Measurements from ENCODE around the gene IRGQ. TPM values are rescaled to one million over a fixed set of nuclear protein-coding genes. Genes with fewer than 3 reads are reported as not detected.
A peak's percentile ranks its signal among the peaks of the same experiment; 100 is the strongest.

IRGQ gene
- total RNA-seq, 1 donor from 2014 or later, result 48.6 TPM

DNA sequence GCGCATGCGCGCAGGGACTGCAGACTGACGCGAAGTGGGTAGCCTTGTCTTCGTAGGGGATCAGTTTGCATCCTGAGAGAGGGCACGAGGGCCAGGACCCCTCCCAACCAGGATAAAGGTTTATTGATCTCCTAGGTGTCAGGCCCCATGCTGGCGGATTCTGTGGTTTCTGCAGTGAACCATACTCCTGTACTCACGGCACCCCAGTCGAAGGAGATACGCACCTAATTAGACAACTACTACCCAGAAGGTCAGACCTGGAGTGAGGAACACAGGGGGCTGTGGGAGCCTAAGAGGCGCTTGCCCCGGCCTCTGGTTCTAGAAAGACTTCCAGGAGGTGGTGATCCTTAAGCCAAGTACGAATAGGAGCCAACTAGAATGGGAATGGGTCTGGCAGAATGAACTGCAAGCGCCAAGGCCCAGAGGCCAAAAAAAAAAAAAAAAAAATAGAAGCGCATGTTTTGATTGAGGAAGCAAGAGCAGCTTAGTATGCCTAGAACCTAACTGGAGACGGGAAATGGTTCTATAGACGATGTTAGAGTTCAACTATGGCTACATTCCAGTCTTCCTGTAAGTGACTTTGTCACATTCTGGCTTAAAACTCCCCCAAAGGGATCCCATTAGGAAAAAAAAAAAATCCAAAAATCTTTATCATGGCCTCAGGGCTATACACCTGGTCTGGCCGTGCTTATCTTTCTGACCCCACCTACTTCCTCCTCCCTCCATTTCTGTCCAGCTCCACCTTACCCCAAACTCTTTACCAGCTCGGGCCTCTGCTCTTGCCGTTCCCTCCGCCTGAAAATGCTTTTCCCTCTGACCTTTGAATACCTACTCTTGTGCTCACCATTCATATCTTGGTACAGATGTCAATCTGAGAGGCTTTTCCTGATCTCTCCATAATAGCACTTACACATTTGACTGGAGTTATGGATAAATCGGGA, 24.4 kb upstream of the IRGQ start:
- TF ChIP-seq, protein P1, sequence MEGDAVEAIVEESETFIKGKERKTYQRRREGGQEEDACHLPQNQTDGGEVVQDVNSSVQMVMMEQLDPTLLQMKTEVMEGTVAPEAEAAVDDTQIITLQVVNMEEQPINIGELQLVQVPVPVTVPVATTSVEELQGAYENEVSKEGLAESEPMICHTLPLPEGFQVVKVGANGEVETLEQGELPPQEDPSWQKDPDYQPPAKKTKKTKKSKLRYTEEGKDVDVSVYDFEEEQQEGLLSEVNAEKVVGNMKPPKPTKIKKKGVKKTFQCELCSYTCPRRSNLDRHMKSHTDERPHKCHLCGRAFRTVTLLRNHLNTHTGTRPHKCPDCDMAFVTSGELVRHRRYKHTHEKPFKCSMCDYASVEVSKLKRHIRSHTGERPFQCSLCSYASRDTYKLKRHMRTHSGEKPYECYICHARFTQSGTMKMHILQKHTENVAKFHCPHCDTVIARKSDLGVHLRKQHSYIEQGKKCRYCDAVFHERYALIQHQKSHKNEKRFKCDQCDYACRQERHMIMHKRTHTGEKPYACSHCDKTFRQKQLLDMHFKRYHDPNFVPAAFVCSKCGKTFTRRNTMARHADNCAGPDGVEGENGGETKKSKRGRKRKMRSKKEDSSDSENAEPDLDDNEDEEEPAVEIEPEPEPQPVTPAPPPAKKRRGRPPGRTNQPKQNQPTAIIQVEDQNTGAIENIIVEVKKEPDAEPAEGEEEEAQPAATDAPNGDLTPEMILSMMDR (IDR thresholded peaks at IDR 0.05; ENCODE audit: unreplicated experiment), result no peak
- DNase-seq (ENCODE audit: low spot score), result no peak
- H3K4me1 Mint-ChIP-seq (ENCODE audit: unreplicated experiment), result peaks cover 13% of the 10 kb centered on the region

DNA sequence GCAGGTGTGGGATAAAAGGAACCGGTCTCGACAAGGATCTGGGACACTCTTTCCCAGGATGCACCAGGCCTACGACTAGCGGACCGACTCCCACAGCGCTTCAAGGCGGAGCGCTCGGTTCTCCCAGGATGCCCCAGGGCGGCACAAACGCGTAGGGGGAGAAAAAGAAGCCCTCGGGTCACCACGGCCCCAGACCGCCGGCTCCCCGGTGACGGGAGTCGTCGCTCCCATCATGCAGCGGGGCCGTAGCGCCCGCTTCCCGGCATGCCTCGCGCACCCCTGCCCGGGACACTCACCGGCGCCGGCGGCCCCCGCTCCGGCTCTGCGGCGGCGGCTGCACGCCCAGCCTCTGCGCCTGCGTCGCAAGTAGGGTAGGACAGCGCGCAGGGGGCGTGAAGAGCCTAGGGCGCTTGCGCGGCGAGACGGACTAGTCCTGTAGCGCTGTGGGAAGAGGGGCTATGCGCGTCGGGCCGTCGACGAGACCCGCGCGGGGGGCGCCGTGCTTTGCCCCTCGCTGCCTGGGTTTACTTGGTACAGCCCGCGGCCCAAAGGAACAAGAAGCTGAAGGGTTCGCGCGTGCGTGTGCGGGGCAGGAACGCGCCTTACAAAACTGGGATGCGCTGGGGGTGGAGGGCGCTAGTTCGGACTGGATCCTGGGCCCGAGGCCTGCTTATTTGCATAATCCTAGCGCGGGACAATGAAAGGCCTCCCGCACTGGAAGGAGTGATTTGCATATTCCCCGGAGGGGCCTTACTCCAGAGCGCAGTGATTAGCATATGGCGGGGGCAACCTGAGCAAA, 23.5 kb upstream of the IRGQ start, which contains the start of gene ZNF428:
Gene ZNF428 (minus strand): TSS at position 368 of the 799 bp plus-strand sequence. CDS start 5,325 bp downstream, outside the sequence.
- Mint-ChIP-seq H3K27me3 (ENCODE audit: unreplicated experiment) (peaks cover 10% of the 10 kb centered on the region), H3K4me3 (ENCODE audit: unreplicated experiment) (peak within 1 kb of the TSS; percentile 94), H3K4me1 (ENCODE audit: unreplicated experiment) (peaks cover 13% of the 10 kb centered on the region), H3K36me3 (ENCODE audit: low read depth, unreplicated experiment) (peaks cover 12% of the 10 kb centered on the region), H3K27ac (ENCODE audit: unreplicated experiment) (peak within 1 kb of the TSS; percentile 92), H3K9me3 (ENCODE audit: unreplicated experiment) (no peaks in the 10 kb centered on the region)
- TF ChIP-seq, protein P1 (IDR thresholded peaks at IDR 0.05; ENCODE audit: unreplicated experiment), result no peak
- peak; percentile 84 for DNase-seq (ENCODE audit: low spot score)

More for the DNA sequence above, 24.4 kb upstream of the IRGQ start:
- peaks cover 10% of the 10 kb centered on the region for H3K27me3 Mint-ChIP-seq (ENCODE audit: unreplicated experiment)
- H3K4me3 Mint-ChIP-seq (ENCODE audit: unreplicated experiment), result peak overlapping the region; percentile 94
- peaks cover 12% of the 10 kb centered on the region for H3K36me3 Mint-ChIP-seq (ENCODE audit: low read depth, unreplicated experiment)
- no peaks in the 10 kb centered on the region for H3K9me3 Mint-ChIP-seq (ENCODE audit: unreplicated experiment)
- H3K27ac Mint-ChIP-seq (ENCODE audit: unreplicated experiment), result peak overlapping the region; percentile 89

DNA sequence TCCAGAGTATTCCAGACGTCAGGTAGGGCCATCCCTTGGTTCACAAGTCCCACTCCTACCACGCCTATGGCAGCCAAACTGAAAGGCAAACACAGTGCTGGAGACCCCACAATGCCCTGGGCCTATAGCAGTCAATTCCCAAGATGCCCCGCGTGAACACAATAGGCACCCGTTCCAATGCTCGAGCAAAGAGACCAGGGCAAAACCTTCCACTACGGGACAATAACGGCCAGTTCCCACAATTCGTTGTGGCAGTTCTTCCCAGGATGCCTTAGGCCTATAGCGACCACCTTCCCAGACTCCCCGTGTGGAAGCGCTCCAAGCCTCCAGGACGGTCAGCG, 23.0 kb upstream of the IRGQ start:
- peaks cover 9% of the 10 kb centered on the region for H3K27me3 Mint-ChIP-seq (ENCODE audit: unreplicated experiment)
- DNase-seq (ENCODE audit: low spot score), result peak; percentile 35
- H3K9me3 Mint-ChIP-seq (ENCODE audit: unreplicated experiment), result no peaks in the 10 kb centered on the region
- H3K36me3 Mint-ChIP-seq (ENCODE audit: low read depth, unreplicated experiment), result peaks cover 11% of the 10 kb centered on the region
- peak overlapping the region; percentile 92 for H3K27ac Mint-ChIP-seq (ENCODE audit: unreplicated experiment)
- H3K4me3 Mint-ChIP-seq (ENCODE audit: unreplicated experiment), result peak overlapping the region; percentile 94
- H3K4me1 Mint-ChIP-seq (ENCODE audit: unreplicated experiment), result peaks cover 13% of the 10 kb centered on the region
- TF ChIP-seq, protein P1 (IDR thresholded peaks at IDR 0.05; ENCODE audit: unreplicated experiment), result no peak

- TF ChIP-seq, protein P1 (IDR thresholded peaks at IDR 0.05; ENCODE audit: unreplicated experiment), result no peak
- Mint-ChIP-seq H3K9me3 (ENCODE audit: unreplicated experiment) (no peaks in the 10 kb centered on the region), H3K4me1 (ENCODE audit: unreplicated experiment) (peaks cover 15% of the 10 kb centered on the region), H3K27ac (ENCODE audit: unreplicated experiment) (no peak overlapping the region), H3K27me3 (ENCODE audit: unreplicated experiment) (peaks cover 7% of the 10 kb centered on the region), H3K36me3 (ENCODE audit: low read depth, unreplicated experiment) (peaks cover 29% of the 10 kb centered on the region), H3K4me3 (ENCODE audit: unreplicated experiment) (no peak overlapping the region)
- DNase-seq (ENCODE audit: low spot score), result no peak
These were observed 21.0 kb upstream of the IRGQ start for GRCh38 chr19:43616954-43617353.

Data from endothelial cell (in vitro differentiated cells).